K562 (cell line): Measurements from ENCODE around the gene GPSM3. TPM values are rescaled to one million over a fixed set of nuclear protein-coding genes. Genes with fewer than 3 reads are reported as not detected.

Source experiments
- AFF4 ChIP-seq: sonication (generic); formaldehyde crosslinking; IDR thresholded peaks from 2 replicates; pipeline ENCODE4 v1.8.0; 2023; ENCODE audit warnings: mild to moderate bottlenecking, missing genetic modification reagents
- CHD7 ChIP-seq: fragments of 200-600 bp; sonication (generic); IDR thresholded peaks from one replicate; pipeline ENCODE4 v1.6.1; 2012; ENCODE audit warnings: mild to moderate bottlenecking, low read depth, low read length, inconsistent platforms
- MNT ChIP-seq, 2 experiments: fragments of 450-650 bp; conservative IDR thresholded peaks; 2 replicates each; pipeline ENCODE4 v1.6.1; 2017; ENCODE audit warnings: mild to moderate bottlenecking in 2 of 2, moderate library complexity in 2 of 2
- RCOR1 ChIP-seq, 2 experiments: IDR thresholded peaks; 2 replicates each; pipeline ENCODE4 v1.6.1; 2012; ENCODE audit warnings: low read depth in 2 of 2, low read length in 2 of 2, borderline replicate concordance in 1 of 2, improper control_type of control experiment in 1 of 2
- RFX5 ChIP-seq: IDR thresholded peaks from 2 replicates; pipeline ENCODE4 v1.6.1; 2011; ENCODE audit warnings: low read depth, mild to moderate bottlenecking, improper control_type of control experiment, low read length
- USF1 ChIP-seq: sonication (generic); formaldehyde crosslinking; IDR thresholded peaks from 2 replicates; pipeline ENCODE4 v1.9.0; 2022; ENCODE audit warnings: mild to moderate bottlenecking, missing genetic modification reagents
- ZBTB2 ChIP-seq: fragments of 450-650 bp; IDR thresholded peaks from 2 replicates; pipeline ENCODE4 v1.6.1; 2016; ENCODE audit warnings: antibody characterized with exemption
- polyA plus RNA-seq, 8 experiments: library from polyadenylated mRNA; depleted of rRNA in 4 of 8; stranded (reverse) in 5 of 8; unstranded in 3 of 8; fragments of >200 nt; fragmentation: Nextera tagmentation in 2 of 8; fragmentation: Illumina TruSeq in 1 of 8; extraction: Ambion mirVana in 2 of 8; extraction: Trizol in 1 of 8; gene quantifications; 2 replicates each; pipeline versions ENCODE4 v1.2.1 to v1.2.3, GENCODE V29; 2011 to 2014; ENCODE audit warnings: inconsistent platforms in 1 of 8, missing spikeins in 1 of 8
- total RNA-seq, 7 experiments: library from RNA; depleted of rRNA in 6 of 7; stranded (reverse); fragments of >200 nt in 6 of 7; fragmentation: Illumina TruSeq in 2 of 7; extraction: Trizol in 2 of 7; gene quantifications; 2 replicates each; pipeline versions ENCODE4 v1.2.1 to v1.2.3, GENCODE V29; 2011 to 2021; ENCODE audit warnings: low replicate concordance in 1 of 7

Gene GPSM3
- total and polyA plus RNA-seq, 9 of the 15 experiments (the other 6 are each of a cell fraction or from before 2014, with no cell fraction given), result 5.3 to 42.6 (median 24.4) TPM

- TF ChIP-seq CHD7 (peak; percentile 56), RFX5 (0 out of 2 replicates have a peak, but pooled peaks have one; percentile 17), USF1 (peak; percentile 66), MNT (conservative IDR thresholded peaks at IDR 0.05) (peak in 1 of 2 experiments; percentile 93; a peak in 2 of 4 replicates), AFF4 (0 out of 2 replicates have a peak, but pooled peaks have one; percentile 56), ZBTB2 (peak; percentile 40; the same call in 1 of the 2 replicates), RCOR1 (IDR thresholded peaks at IDR 0.05; ENCODE audit: borderline replicate concordance in 1 of 2, low read depth in 2 of 2, low read length in 2 of 2) (peak in 1 of 2 experiments; percentile 28; a peak in 1 of 4 replicates)
Measured at GRCh38 chr6:32195652-32195901, 3.1 kb upstream of the GPSM3 start (continued).
